Measurements from ENCODE around the gene NMNAT2. TPM values are rescaled to one million over a fixed set of nuclear protein-coding genes. Genes with fewer than 3 reads are reported as not detected.

NMNAT2 gene
- polyA plus RNA-seq, 1 donor from 2014 or later: 43.8 TPM

DNA sequence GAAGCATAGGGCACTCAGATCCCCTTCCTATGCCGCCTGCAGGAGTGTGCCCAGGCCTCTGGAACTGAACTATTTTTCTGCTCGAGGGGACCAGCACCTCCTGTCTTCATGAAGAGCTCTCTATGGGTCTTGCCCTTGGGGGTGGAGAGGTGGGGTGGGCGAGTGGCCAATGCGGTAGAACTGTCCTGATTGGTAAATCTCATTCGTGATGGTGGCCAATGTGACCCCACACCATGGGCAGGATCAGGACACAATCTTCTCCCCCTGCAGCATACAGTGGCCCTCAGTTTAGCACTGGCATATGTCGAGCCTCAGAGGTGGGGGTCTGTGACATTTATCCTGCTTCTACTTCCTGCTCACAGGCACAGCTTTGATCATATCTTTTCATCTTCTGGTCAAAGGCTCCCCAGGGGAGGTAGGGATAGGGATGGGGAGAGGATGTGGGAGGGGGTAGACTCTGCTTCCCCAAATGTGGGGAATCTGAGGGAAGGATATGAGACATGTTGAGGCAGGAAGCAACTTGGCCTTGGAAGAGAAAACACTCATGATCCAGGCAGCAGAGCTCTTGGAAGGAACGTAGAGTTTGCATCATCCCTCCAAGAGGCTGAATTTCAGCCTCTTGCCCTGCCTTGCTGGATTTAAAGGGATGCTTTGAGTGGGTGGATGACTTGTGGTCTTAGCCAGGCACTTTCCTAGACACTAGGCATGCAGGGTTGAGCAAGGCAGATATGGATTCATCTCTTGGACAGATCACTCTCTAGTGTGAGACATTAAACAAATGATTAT is 150.3 kb downstream of the NMNAT2 start:
- peaks cover 6% of the 10 kb centered on the region for H3K36me3 ChIP-seq (ENCODE audit: insufficient read depth, low read length)

GRCh38 chr1:183263886-183264602 is 154.1 kb downstream of the NMNAT2 start:
- no peaks in the 10 kb centered on the region for H3K9me3 ChIP-seq (ENCODE audit: low read length)
- no peak overlapping the region for H3K4me3 ChIP-seq (ENCODE audit: low read length)
- no peaks in the 10 kb centered on the region for H3K79me2 ChIP-seq (replicated peaks; ENCODE audit: insufficient read depth, low read length)
- H3F3A ChIP-seq (ENCODE audit: insufficient read depth, low read length, poor library complexity, severe bottlenecking): no peaks in the 10 kb centered on the region
- no peaks in the 10 kb centered on the region for H3K9me2 ChIP-seq (ENCODE audit: insufficient read depth, low read length)
- no peak overlapping the region for H2AFZ ChIP-seq (ENCODE audit: low read depth, low read length)
- no peaks in the 10 kb centered on the region for H4K20me1 ChIP-seq (ENCODE audit: insufficient read depth)
- no peak overlapping the region for H3K27ac ChIP-seq (ENCODE audit: low read length)
- no peak overlapping the region for H3K9ac ChIP-seq (ENCODE audit: low read length)
- H3K27me3 ChIP-seq (ENCODE audit: insufficient read depth, low read depth, low read length): no peaks in the 10 kb centered on the region
- H3K36me3 ChIP-seq (ENCODE audit: insufficient read depth, low read length): peaks cover 6% of the 10 kb centered on the region
- no peak overlapping the region for H3K4me2 ChIP-seq (ENCODE audit: low read length)
- TF ChIP-seq POLR2AphosphoS5 (IDR thresholded peaks at IDR 0.05) (no peak), EP300 (conservative IDR thresholded peaks at IDR 0.05; ENCODE audit: poor library complexity, severe bottlenecking) (no peak), RAD21 (conservative IDR thresholded peaks at IDR 0.05) (no peak), TAF1 (IDR thresholded peaks at IDR 0.05; ENCODE audit: low read depth) (no peak), EZH2 (IDR thresholded peaks at IDR 0.05; ENCODE audit: borderline replicate concordance, insufficient read depth, low read length, poor library complexity, severe bottlenecking) (no peak), REST (IDR thresholded peaks at IDR 0.05; ENCODE audit: borderline replicate concordance) (no peak)
- TF ChIP-seq, protein P1, sequence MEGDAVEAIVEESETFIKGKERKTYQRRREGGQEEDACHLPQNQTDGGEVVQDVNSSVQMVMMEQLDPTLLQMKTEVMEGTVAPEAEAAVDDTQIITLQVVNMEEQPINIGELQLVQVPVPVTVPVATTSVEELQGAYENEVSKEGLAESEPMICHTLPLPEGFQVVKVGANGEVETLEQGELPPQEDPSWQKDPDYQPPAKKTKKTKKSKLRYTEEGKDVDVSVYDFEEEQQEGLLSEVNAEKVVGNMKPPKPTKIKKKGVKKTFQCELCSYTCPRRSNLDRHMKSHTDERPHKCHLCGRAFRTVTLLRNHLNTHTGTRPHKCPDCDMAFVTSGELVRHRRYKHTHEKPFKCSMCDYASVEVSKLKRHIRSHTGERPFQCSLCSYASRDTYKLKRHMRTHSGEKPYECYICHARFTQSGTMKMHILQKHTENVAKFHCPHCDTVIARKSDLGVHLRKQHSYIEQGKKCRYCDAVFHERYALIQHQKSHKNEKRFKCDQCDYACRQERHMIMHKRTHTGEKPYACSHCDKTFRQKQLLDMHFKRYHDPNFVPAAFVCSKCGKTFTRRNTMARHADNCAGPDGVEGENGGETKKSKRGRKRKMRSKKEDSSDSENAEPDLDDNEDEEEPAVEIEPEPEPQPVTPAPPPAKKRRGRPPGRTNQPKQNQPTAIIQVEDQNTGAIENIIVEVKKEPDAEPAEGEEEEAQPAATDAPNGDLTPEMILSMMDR (IDR thresholded peaks at IDR 0.05; ENCODE audit: poor library complexity, severe bottlenecking): no peak

More for the DNA sequence above, 150.3 kb downstream of the NMNAT2 start:
- TF ChIP-seq POLR2AphosphoS5 (IDR thresholded peaks at IDR 0.05): no peak
- TF ChIP-seq EP300 (conservative IDR thresholded peaks at IDR 0.05; ENCODE audit: poor library complexity, severe bottlenecking): no peak
- Histone ChIP-seq H3F3A (ENCODE audit: insufficient read depth, low read length, poor library complexity, severe bottlenecking) (no peaks in the 10 kb centered on the region), H3K9me2 (ENCODE audit: insufficient read depth, low read length) (no peaks in the 10 kb centered on the region), H2AFZ (ENCODE audit: low read depth, low read length) (no peak overlapping the region), H3K27ac (ENCODE audit: low read length) (no peak overlapping the region), H4K20me1 (ENCODE audit: insufficient read depth) (no peaks in the 10 kb centered on the region), H3K4me2 (ENCODE audit: low read length) (no peak overlapping the region), H3K4me3 (ENCODE audit: low read length) (no peak overlapping the region), H3K9ac (ENCODE audit: low read length) (no peak overlapping the region), H3K79me2 (replicated peaks; ENCODE audit: insufficient read depth, low read length) (no peaks in the 10 kb centered on the region), H3K9me3 (ENCODE audit: low read length) (no peaks in the 10 kb centered on the region), H3K27me3 (ENCODE audit: insufficient read depth, low read depth, low read length) (no peaks in the 10 kb centered on the region)
